Adrenal gland (tissue), 5 donors: Measurements from ENCODE around the gene NUFIP2.

Source experiments
- POLR2A ChIP-seq, 2 donors: fragments of 450-650 bp; IDR thresholded peaks; one replicate each; pipeline ENCODE4 v1.6.1; 2017; ENCODE audit warnings: antibody characterized with exemption in 2 of 2, mild to moderate bottlenecking in 2 of 2, moderate library complexity in 1 of 2
- TF ChIP-seq, protein P1 (sequence below), 6 experiments: fragments of 450-650 bp in 4 of 6; fragments of 200-600 bp in 2 of 6; sonication (generic) in 1 of 6; IDR thresholded peaks; 1 replicate in 5 of 6; 2 replicates in 1 of 6; pipeline versions ENCODE4 v1.5.1 to v1.8.0; 2016 to 2021; ENCODE audit warnings: antibody characterized with exemption in 6 of 6, mild to moderate bottlenecking in 2 of 6, moderate library complexity in 1 of 6
- donor health status: DM: no; HTN: no; CAD: no.

GRCh38 chr17:29243792-29244191 lies 50.2 kb downstream of the NUFIP2 start:
- TF ChIP-seq, protein P1, sequence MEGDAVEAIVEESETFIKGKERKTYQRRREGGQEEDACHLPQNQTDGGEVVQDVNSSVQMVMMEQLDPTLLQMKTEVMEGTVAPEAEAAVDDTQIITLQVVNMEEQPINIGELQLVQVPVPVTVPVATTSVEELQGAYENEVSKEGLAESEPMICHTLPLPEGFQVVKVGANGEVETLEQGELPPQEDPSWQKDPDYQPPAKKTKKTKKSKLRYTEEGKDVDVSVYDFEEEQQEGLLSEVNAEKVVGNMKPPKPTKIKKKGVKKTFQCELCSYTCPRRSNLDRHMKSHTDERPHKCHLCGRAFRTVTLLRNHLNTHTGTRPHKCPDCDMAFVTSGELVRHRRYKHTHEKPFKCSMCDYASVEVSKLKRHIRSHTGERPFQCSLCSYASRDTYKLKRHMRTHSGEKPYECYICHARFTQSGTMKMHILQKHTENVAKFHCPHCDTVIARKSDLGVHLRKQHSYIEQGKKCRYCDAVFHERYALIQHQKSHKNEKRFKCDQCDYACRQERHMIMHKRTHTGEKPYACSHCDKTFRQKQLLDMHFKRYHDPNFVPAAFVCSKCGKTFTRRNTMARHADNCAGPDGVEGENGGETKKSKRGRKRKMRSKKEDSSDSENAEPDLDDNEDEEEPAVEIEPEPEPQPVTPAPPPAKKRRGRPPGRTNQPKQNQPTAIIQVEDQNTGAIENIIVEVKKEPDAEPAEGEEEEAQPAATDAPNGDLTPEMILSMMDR (IDR thresholded peaks at IDR 0.05) = peak; percentile 7 to 62 (median 44)
- TF ChIP-seq POLR2A (IDR thresholded peaks at IDR 0.05) = no peak
